MM.1S (cell line): ENCODE measurements around the gene FAU.
"Not testable (repeated sequence)": the region's sequence is repeated elsewhere in the genome, so short reads cannot be mapped to it uniquely, and the experiment has no call there.

ENCODE experiments used
- DNase-seq: peaks from one replicate; pipeline ENCODE4 v3.0.0-alpha.2; 2015
- H2AFZ ChIP-seq: fragments of 300-600 bp; sonication (generic); 2 replicates; pipeline ENCODE4 v1.6.0; 2016; ENCODE audit warnings: antibody characterized with exemption, low read length
- H3F3A ChIP-seq: fragments of 300-600 bp; sonication (generic); 2 replicates; pipeline ENCODE4 v1.6.1; 2016; ENCODE audit warnings: mild to moderate bottlenecking, antibody characterized with exemption, low read length, moderate library complexity, mixed read lengths; ENCODE audit not compliant: insufficient read depth
- H3K27ac ChIP-seq: fragments of 300-600 bp; sonication (generic); 2 replicates; pipeline ENCODE4 v1.5.1; 2016; ENCODE audit warnings: mild to moderate bottlenecking, low read length
- H3K27me3 ChIP-seq: fragments of 300-600 bp; sonication (generic); replicated peaks from 2 replicates; pipeline ENCODE4 v1.6.0; 2016; ENCODE audit warnings: low read length; ENCODE audit not compliant: insufficient read depth
- H3K36me3 ChIP-seq: fragments of 300-600 bp; sonication (generic); replicated peaks from 2 replicates; pipeline ENCODE4 v1.6.1; 2016; ENCODE audit warnings: mild to moderate bottlenecking, low read length, mixed read lengths; ENCODE audit not compliant: insufficient read depth
- H3K4me1 ChIP-seq: fragments of 300-600 bp; sonication (generic); 2 replicates; pipeline ENCODE4 v1.6.1; 2016; ENCODE audit warnings: low read length, mixed read lengths
- H3K4me2 ChIP-seq: fragments of 300-600 bp; sonication (generic); 2 replicates; pipeline ENCODE4 v1.6.0; 2016; ENCODE audit warnings: low read depth, low read length
- H3K4me3 ChIP-seq: fragments of 300-600 bp; sonication (generic); 2 replicates; pipeline ENCODE4 v1.5.1; 2016; ENCODE audit warnings: low read length, mixed read lengths
- H3K79me2 ChIP-seq: fragments of 300-600 bp; sonication (generic); 2 replicates; pipeline ENCODE4 v1.6.1; 2016; ENCODE audit warnings: mixed run types, low read length, mixed read lengths
- H3K9ac ChIP-seq: fragments of 300-600 bp; sonication (generic); 2 replicates; pipeline ENCODE4 v1.6.1; 2016; ENCODE audit warnings: low read length, mixed read lengths
- H3K9me2 ChIP-seq: fragments of 300-600 bp; sonication (generic); replicated peaks from 2 replicates; pipeline ENCODE4 v1.6.1; 2016; ENCODE audit warnings: mild to moderate bottlenecking, low read length, mixed read lengths; ENCODE audit not compliant: insufficient read depth
- H3K9me3 ChIP-seq: fragments of 300-600 bp; sonication (generic); replicated peaks from 2 replicates; pipeline ENCODE4 v1.6.1; 2016; ENCODE audit warnings: mild to moderate bottlenecking, low read length, mixed read lengths; ENCODE audit not compliant: insufficient read depth
- H4K20me1 ChIP-seq: fragments of 300-600 bp; sonication (generic); 2 replicates; pipeline ENCODE4 v1.6.1; 2016; ENCODE audit warnings: mild to moderate bottlenecking, low read length, moderate library complexity, mixed read lengths; ENCODE audit not compliant: insufficient read depth
- EZH2 ChIP-seq: fragments of 300-600 bp; sonication (generic); optimal IDR thresholded peaks from 2 replicates; pipeline ENCODE3; 2017; ENCODE audit warnings: low read depth, mild to moderate bottlenecking, antibody characterized with exemption, low read length, mixed read lengths
- EZH2phosphoT487 ChIP-seq: fragments of 300-600 bp; sonication (generic); IDR thresholded peaks from 2 replicates; pipeline ENCODE4 v1.6.1; 2018; ENCODE audit warnings: antibody characterized with exemption, low read length
- TF ChIP-seq, protein P1 (sequence below): fragments of 300-600 bp; sonication (generic); IDR thresholded peaks from 2 replicates; pipeline ENCODE4 v1.5.1; 2016; ENCODE audit warnings: antibody characterized with exemption, low read length, mixed read lengths

FAU gene

DNA sequence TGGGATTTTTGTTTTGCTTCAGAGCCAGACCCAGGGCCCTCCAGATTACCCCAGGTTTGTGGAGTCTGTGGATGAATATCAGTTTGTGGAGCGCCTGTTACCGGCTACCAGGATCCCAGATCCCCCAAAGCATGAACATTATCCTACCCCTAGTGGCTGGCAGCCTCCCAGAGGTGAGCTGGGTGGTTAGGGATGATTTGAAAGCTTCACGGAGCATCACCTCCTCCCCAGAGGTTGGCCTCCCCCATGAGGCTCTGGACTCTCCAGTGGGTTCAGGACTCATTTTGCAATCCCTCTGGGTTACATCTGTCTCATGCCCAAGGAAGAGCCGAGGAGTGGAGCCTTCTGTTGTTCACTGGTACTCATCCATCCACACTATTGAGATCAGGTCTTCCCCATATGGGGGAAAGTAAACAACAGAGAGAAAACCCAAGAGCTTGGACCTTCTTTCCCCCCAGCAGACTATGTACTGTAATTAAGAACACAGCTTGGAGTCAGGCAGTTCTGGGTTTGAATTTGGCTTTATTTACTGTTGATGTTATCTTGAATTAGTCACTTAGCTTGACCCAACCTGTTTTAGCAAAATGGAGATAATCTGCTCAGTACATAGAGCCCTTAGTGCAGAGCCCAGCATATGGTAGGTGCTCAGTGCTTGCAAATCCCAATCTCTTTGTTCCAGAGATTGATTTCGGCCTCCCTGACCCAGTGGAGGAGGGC, 2.7 kb upstream of the FAU start:
- Histone ChIP-seq H3K36me3 (peaks cover 14% of the 10 kb centered on the region), H3K9ac (no peak overlapping the region), H3K9me2 (no peaks in the 10 kb centered on the region), H3K27ac (no peak overlapping the region), H3K27me3 (no peaks in the 10 kb centered on the region), H3K4me1 (peaks cover 20% of the 10 kb centered on the region), H3K9me3 (no peaks in the 10 kb centered on the region), H3K4me2 (no peak overlapping the region), H3K4me3 (no peak overlapping the region), H3F3A (peaks cover 56% of the 10 kb centered on the region), H2AFZ (no peak overlapping the region), H4K20me1 (no peaks in the 10 kb centered on the region), H3K79me2 (peaks cover 79% of the 10 kb centered on the region)
- DNase-seq: no peak
- TF ChIP-seq, protein P1, sequence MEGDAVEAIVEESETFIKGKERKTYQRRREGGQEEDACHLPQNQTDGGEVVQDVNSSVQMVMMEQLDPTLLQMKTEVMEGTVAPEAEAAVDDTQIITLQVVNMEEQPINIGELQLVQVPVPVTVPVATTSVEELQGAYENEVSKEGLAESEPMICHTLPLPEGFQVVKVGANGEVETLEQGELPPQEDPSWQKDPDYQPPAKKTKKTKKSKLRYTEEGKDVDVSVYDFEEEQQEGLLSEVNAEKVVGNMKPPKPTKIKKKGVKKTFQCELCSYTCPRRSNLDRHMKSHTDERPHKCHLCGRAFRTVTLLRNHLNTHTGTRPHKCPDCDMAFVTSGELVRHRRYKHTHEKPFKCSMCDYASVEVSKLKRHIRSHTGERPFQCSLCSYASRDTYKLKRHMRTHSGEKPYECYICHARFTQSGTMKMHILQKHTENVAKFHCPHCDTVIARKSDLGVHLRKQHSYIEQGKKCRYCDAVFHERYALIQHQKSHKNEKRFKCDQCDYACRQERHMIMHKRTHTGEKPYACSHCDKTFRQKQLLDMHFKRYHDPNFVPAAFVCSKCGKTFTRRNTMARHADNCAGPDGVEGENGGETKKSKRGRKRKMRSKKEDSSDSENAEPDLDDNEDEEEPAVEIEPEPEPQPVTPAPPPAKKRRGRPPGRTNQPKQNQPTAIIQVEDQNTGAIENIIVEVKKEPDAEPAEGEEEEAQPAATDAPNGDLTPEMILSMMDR: no peak
- TF ChIP-seq EZH2phosphoT487 (no peak), EZH2 (no peak)

DNA sequence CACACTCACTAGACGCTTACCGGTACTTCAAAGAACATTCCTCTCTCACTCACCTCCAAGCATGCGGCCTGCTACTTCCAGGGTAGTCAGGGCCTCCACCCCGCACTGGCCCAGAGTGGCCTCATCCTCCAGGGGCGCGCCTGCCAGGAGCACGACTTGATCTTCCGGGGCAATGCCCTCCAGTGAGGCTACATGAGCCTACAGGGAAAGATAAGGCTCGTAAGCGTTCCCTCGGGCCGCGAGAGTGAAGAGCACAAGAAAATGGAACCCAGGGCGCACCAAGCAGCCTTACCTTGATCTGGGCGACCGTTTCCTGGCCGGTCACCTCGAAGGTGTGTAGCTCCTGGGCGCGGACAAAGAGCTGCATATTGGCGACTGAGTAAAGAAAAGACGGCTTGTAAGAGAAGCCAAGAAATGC, 478 bp downstream of the FAU start:
- Histone ChIP-seq H2AFZ (peak overlapping the region; percentile 3; the same call in 1 of the 2 replicates), H3K79me2 (peaks cover 68% of the 10 kb centered on the region)
- peak; percentile 30 for DNase-seq

DNA sequence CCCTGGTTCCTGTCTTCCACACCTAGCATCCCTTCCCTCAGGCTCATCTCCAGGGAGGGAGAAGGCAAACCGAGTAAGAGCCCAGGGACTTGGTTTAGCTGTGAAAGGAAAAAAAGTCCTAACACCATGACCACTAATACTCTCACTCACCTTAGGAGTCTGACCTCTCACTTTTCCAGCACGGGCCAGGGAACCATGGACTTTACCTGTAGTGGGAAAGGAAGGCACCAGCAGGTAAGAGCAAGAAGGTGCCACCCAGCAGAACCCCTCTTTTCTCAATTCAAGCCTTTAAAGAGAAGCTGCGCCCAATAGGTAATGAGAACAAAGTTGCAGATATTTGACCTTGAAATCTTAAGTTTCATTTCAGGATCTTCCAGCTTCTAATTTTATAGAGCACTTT, 1.1 kb downstream of the FAU start:
- Histone ChIP-seq H3K27me3 (no peaks in the 10 kb centered on the region), H3K4me1 (peaks cover 29% of the 10 kb centered on the region), H3K9me3 (no peaks in the 10 kb centered on the region), H4K20me1 (no peaks in the 10 kb centered on the region), H3K27ac (peak overlapping the region; percentile 90; the same call in 1 of the 2 replicates), H3K36me3 (peaks cover 8% of the 10 kb centered on the region), H3K9ac (peak overlapping the region; percentile 98), H3K9me2 (no peaks in the 10 kb centered on the region), H2AFZ (no peak overlapping the region), H3K4me3 (peak overlapping the region; percentile 100), H3F3A (peaks cover 52% of the 10 kb centered on the region), H3K4me2 (peak overlapping the region; percentile 91), H3K79me2 (peaks cover 72% of the 10 kb centered on the region)
- TF ChIP-seq EZH2phosphoT487: no peak
- TF ChIP-seq, protein P1: no peak
- no peak for TF ChIP-seq EZH2
- DNase-seq: no peak

More for the DNA sequence above, 478 bp downstream of the FAU start:
- Histone ChIP-seq H3K4me3 (peak overlapping the region; percentile 100), H3K9ac (peak overlapping the region; percentile 98), H3K9me3 (no peaks in the 10 kb centered on the region), H3K36me3 (peaks cover 8% of the 10 kb centered on the region), H3K27me3 (no peaks in the 10 kb centered on the region), H3K4me1 (peaks cover 23% of the 10 kb centered on the region), H3K27ac (peak overlapping the region; percentile 90; the same call in 1 of the 2 replicates), H3K9me2 (no peaks in the 10 kb centered on the region), H3F3A (peaks cover 54% of the 10 kb centered on the region), H3K4me2 (peak overlapping the region; percentile 91), H4K20me1 (no peaks in the 10 kb centered on the region)
- TF ChIP-seq EZH2phosphoT487: no peak

DNA sequence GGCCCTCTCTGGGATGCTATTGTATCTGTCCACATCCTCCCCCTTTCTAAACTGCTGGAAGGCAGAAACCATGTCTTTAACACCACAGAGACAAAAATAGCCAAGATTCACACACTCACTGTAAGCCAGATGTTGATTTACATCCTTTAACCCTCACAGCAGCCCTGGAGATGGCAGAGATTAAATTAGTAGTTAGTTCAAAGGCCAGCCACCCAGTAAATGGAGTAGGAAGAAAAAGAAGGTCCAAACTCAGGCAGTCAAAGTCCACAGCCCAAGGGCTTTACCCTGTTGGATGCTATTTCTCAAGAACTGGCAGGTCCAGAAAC, 2.3 kb downstream of the FAU start:
- Histone ChIP-seq H3K9me2 (no peaks in the 10 kb centered on the region), H4K20me1 (no peaks in the 10 kb centered on the region), H3F3A (peaks cover 46% of the 10 kb centered on the region), H3K36me3 (peaks cover 8% of the 10 kb centered on the region), H3K27me3 (no peaks in the 10 kb centered on the region), H3K79me2 (peaks cover 71% of the 10 kb centered on the region), H2AFZ (no peak overlapping the region), H3K4me3 (no peak overlapping the region), H3K9ac (no peak overlapping the region), H3K27ac (peak overlapping the region; percentile 18; the same call in 1 of the 2 replicates), H3K4me1 (peaks cover 30% of the 10 kb centered on the region), H3K9me3 (no peaks in the 10 kb centered on the region), H3K4me2 (no peak overlapping the region)
- no peak for DNase-seq
- TF ChIP-seq EZH2 (no peak), EZH2phosphoT487 (no peak)
- TF ChIP-seq, protein P1: no peak

DNA sequence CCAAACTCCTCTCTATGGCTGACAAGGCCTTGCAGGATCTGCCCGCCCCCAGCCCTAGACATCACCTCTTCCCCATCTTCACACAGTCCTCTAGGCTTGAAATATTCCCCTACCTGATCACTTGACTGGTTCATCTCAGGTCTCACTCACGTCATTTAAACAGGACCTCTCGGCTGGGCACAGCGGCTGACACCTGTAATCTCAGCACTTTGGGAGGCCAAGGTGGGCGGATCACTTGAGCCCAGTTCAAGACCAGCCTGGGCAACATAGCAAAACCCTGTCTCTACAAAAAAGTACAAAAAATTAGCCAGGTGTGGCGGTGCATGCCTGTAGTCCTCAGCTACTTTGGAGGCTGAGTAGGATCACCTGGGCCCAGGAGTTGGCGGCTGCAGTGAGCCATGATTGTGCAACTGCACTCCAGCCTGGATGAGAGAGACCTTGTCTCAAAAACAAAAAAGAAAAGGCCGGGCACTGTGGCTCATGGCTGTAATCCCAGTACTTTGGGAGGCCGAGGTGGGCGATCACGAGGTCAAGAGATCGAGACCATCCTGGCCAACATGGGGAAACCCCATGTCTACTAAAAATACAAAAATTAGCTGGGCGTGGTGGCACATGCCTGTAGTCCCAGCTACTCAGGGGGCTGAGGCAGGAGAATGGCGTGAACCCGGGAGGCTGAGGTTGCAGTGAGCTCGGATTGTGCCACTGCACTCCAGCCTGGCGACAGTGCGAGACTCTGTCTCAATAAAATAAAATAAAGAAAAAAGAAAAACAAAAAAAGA, 2.9 kb downstream of the FAU start:
- Histone ChIP-seq H3K79me2 (peaks cover 66% of the 10 kb centered on the region), H3K27ac (peak overlapping the region; percentile 18; the same call in 1 of the 2 replicates), H3K4me1 (peaks cover 30% of the 10 kb centered on the region), H3F3A (peaks cover 41% of the 10 kb centered on the region)
- not testable (repeated sequence) for H2AFZ ChIP-seq, H3K9me3 ChIP-seq, H3K4me3 ChIP-seq, H3K27me3 ChIP-seq, DNase-seq, H4K20me1 ChIP-seq, H3K4me2 ChIP-seq, H3K9ac ChIP-seq, H3K9me2 ChIP-seq, H3K36me3 ChIP-seq
